Vagina (tissue), 2 donors: ENCODE measurements around the gene DHRSX.
"Not testable (repeated sequence)": the region's sequence is repeated elsewhere in the genome, so short reads cannot be mapped to it uniquely, and the experiment has no call there.

Experiments used
- CTCF ChIP-seq, 3 experiments: fragments of 450-650 bp in 2 of 3; fragments of 200-600 bp in 1 of 3; sonication (generic) in 1 of 3; IDR thresholded peaks; one replicate each; pipeline ENCODE4 v1.5.1; 2017 to 2019; ENCODE audit warnings: antibody characterized with exemption in 3 of 3, mild to moderate bottlenecking in 2 of 3, moderate library complexity in 2 of 3
- POLR2A ChIP-seq, 2 donors: fragments of 450-650 bp; IDR thresholded peaks; one replicate each; pipeline ENCODE4 v1.6.1; 2017; ENCODE audit warnings: antibody characterized with exemption in 2 of 2, mild to moderate bottlenecking in 2 of 2, moderate library complexity in 2 of 2

GRCh38 chrX:2241496-2241895, 259.3 kb downstream of the DHRSX start:
- not testable (repeated sequence) for TF ChIP-seq CTCF, POLR2A (IDR thresholded peaks at IDR 0.05)
